Mucosa of rectum (tissue), 2 donors: ENCODE measurements around the gene SLC51B.
A peak's percentile ranks its signal among the peaks of the same experiment; 100 is the strongest.

Experiments
- H3K27ac ChIP-seq, 2 donors: one replicate each; pipeline ENCODE4 v1.7.0; 2013; ENCODE audit warnings: inconsistent platforms in 2 of 2, low read depth in 2 of 2, low read length in 2 of 2
- H3K27me3 ChIP-seq, 2 donors: one replicate each; pipeline ENCODE4 v1.7.0; 2013; ENCODE audit warnings: low read length in 2 of 2; ENCODE audit not compliant: control insufficient read depth in 2 of 2, insufficient read depth in 2 of 2
- H3K36me3 ChIP-seq, 2 donors: one replicate each; pipeline ENCODE4 v1.7.0; 2013; ENCODE audit warnings: low read length in 2 of 2; ENCODE audit not compliant: control insufficient read depth in 2 of 2, insufficient read depth in 2 of 2
- H3K4me1 ChIP-seq, 2 donors: one replicate each; pipeline ENCODE4 v1.7.0; 2013; ENCODE audit warnings: low read length in 2 of 2, mild to moderate bottlenecking in 1 of 2; ENCODE audit not compliant: control insufficient read depth in 2 of 2, insufficient read depth in 2 of 2
- H3K4me3 ChIP-seq, 2 donors: one replicate each; pipeline ENCODE4 v1.7.0; 2013; ENCODE audit warnings: low read length in 2 of 2
- H3K9ac ChIP-seq, 2 donors: one replicate each; pipeline ENCODE4 v1.7.0; 2013; ENCODE audit warnings: low read length in 2 of 2, low read depth in 1 of 2, mild to moderate bottlenecking in 1 of 2
- H3K9me3 ChIP-seq, 2 donors: one replicate each; pipeline ENCODE4 v1.7.0; 2013; ENCODE audit warnings: low read length in 2 of 2; ENCODE audit not compliant: control insufficient read depth in 2 of 2
- donor health status: healthy.
- donor health status: Normal muscosa, but diverticular disease.

Gene SLC51B

GRCh38 chr15:65027593-65027992, 17.6 kb upstream of the SLC51B start:
- no peaks in the 10 kb centered on the region for H3K9me3 ChIP-seq
- H3K4me1 ChIP-seq, result peaks cover 9 to 12% of the 10 kb centered on the region in 2 donors
- H3K4me3 ChIP-seq, result peak overlapping the region in 1 of 2 donors; percentile 93
- H3K27ac ChIP-seq, result no peak overlapping the region
- H3K36me3 ChIP-seq, result peaks cover 15 to 30% of the 10 kb centered on the region in 2 donors
- H3K9ac ChIP-seq, result no peak overlapping the region
- no peaks in the 10 kb centered on the region for H3K27me3 ChIP-seq

DNA sequence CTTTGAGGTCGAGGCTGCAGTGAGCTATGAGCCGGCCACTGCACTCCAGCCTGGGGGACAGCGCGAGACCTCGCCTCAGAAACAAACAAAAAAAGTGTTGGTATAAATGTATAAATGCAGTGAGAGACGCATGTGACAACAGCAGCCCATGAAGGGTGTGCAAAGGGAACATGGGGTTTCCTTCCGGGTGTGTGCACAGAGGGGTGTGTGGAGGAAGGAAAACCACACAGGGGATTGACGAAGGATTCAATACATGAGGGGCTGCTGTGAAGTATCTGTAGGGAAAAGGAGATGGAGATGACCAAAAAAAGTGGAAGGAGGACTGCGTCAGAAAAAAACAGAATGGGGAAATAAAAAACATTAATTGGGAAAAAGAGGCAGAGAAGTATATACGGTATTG, 16.8 kb upstream of the SLC51B start:
- H3K9me3 ChIP-seq, result no peaks in the 10 kb centered on the region
- peaks cover 15 to 28% of the 10 kb centered on the region in 2 donors for H3K36me3 ChIP-seq
- peak overlapping the region; percentile 84 to 93 for H3K4me3 ChIP-seq
- peaks cover 12 to 15% of the 10 kb centered on the region in 2 donors for H3K4me1 ChIP-seq
- peak overlapping the region; percentile 83 to 91 for H3K9ac ChIP-seq
- H3K27me3 ChIP-seq, result no peaks in the 10 kb centered on the region
- peak overlapping the region in 1 of 2 donors; percentile 32 for H3K27ac ChIP-seq

DNA sequence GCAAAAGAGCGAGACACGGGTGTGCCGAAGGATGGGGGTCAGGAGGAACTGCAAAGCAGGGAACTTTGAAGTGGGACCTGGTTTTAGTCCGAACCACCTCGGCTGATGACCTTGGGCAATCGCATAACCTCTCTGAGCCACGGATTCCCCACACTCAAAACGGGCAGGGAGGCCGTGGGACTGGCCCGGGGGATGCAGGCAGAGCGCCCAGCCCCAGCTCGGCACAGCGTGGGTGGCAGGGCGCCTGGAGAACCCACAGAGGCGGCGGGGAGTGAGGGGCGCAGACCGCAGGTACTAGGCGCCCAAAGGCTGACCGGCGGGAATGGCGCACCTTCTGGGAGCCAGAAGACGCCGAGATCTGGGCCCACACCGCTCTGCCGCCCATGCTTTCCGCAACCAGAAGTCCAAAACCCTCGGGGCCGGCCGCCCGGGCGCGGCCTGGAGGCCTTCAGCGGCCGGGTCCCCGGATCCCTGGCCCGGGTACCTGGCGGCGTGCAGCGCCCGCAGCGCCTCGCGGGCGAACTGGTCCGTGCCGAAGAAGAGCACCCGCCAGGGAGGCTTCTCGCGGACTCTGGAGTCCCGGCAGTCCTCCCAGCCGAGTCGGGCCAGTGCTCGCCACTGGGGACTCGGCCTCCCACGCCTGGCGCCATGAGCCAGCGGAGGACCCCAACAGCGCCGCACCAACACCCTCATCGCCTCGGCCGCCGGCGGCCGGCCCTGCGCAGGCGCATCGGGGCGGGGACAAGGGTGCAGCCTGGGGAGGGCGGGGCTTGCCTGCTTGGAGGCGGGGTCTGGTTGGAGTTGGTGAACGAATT, 16.1 kb upstream of the SLC51B start, which contains the start of gene MTFMT:
Gene MTFMT, minus strand, starts transcription at position 719 of the 815 bp plus-strand sequence. Its CDS starts 26 bp downstream, at position 693.
- Histone ChIP-seq H3K4me1 (peaks cover 16 to 18% of the 10 kb centered on the region in 2 donors), H3K27me3 (no peaks in the 10 kb centered on the region), H3K9me3 (no peaks in the 10 kb centered on the region), H3K27ac (peak within 1 kb of the TSS; percentile 63 to 76), H3K9ac (peak within 1 kb of the TSS; percentile 83 to 91), H3K4me3 (peak within 1 kb of the TSS; percentile 84 to 93), H3K36me3 (peaks cover 15 to 21% of the 10 kb centered on the region in 2 donors)

DNA sequence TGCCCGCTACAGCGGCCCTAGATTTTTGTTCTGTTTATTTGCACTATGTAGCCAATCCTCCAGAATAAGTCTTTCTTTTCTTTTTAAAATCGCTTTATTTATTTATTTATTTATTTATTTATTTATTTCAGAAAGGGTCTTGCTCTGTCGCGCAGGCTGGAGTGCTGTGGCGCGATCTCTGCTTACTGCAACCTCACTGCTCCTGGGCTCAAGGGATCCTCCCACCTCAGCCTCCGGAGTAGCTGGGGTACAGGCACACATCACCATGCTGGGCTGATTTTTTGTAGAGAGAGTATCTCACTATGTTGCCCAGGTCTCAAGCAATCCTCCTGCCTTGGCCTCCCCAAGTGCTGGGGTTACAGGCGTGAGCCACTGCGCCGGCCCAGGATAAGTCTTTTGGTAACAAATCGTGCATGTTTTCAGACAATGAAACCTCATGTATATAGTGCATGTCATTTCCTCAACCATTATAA, 15.4 kb upstream of the SLC51B start:
- H3K9me3 ChIP-seq, result no peaks in the 10 kb centered on the region
- H3K4me1 ChIP-seq, result peaks cover 16 to 18% of the 10 kb centered on the region in 2 donors
- no peaks in the 10 kb centered on the region for H3K27me3 ChIP-seq
- H3K27ac ChIP-seq, result no peak overlapping the region
- H3K9ac ChIP-seq, result no peak overlapping the region
- H3K36me3 ChIP-seq, result peaks cover 12 to 15% of the 10 kb centered on the region in 2 donors
- H3K4me3 ChIP-seq, result peak overlapping the region; percentile 84 to 93

GRCh38 chr15:65032801-65033537, 12.2 kb upstream of the SLC51B start:
- H3K9me3 ChIP-seq, result no peaks in the 10 kb centered on the region
- H3K27me3 ChIP-seq, result no peaks in the 10 kb centered on the region
- no peaks in the 10 kb centered on the region for H3K36me3 ChIP-seq
- no peak overlapping the region for H3K27ac ChIP-seq
- peaks cover 14 to 19% of the 10 kb centered on the region in 2 donors for H3K4me1 ChIP-seq
- H3K4me3 ChIP-seq, result peak overlapping the region in 1 of 2 donors; percentile 25
- H3K9ac ChIP-seq, result peak overlapping the region in 1 of 2 donors; percentile 29

GRCh38 chr15:65033659-65034269, 11.4 kb upstream of the SLC51B start:
- H3K27ac ChIP-seq, result no peak overlapping the region
- no peaks in the 10 kb centered on the region for H3K36me3 ChIP-seq
- H3K4me1 ChIP-seq, result peaks cover 7 to 13% of the 10 kb centered on the region in 2 donors
- no peak overlapping the region for H3K4me3 ChIP-seq
- H3K9ac ChIP-seq, result no peak overlapping the region
- no peaks in the 10 kb centered on the region for H3K9me3 ChIP-seq
- no peaks in the 10 kb centered on the region for H3K27me3 ChIP-seq

- Histone ChIP-seq H3K4me3 (no peak overlapping the region), H3K27ac (no peak overlapping the region), H3K4me1 (peaks cover 7 to 13% of the 10 kb centered on the region in 2 donors), H3K36me3 (no peaks in the 10 kb centered on the region), H3K9ac (no peak overlapping the region), H3K27me3 (no peaks in the 10 kb centered on the region), H3K9me3 (no peaks in the 10 kb centered on the region)
Measured at GRCh38 chr15:65034719-65035118, 10.5 kb upstream of the SLC51B start.

GRCh38 chr15:65037309-65037708, 7.9 kb upstream of the SLC51B start:
- Histone ChIP-seq H3K4me1 (peaks cover 15 to 21% of the 10 kb centered on the region in 2 donors), H3K36me3 (no peaks in the 10 kb centered on the region), H3K27me3 (no peaks in the 10 kb centered on the region), H3K9me3 (no peaks in the 10 kb centered on the region), H3K9ac (no peak overlapping the region), H3K4me3 (peak overlapping the region in 1 of 2 donors; percentile 7), H3K27ac (peak overlapping the region; percentile 34 to 43)

DNA sequence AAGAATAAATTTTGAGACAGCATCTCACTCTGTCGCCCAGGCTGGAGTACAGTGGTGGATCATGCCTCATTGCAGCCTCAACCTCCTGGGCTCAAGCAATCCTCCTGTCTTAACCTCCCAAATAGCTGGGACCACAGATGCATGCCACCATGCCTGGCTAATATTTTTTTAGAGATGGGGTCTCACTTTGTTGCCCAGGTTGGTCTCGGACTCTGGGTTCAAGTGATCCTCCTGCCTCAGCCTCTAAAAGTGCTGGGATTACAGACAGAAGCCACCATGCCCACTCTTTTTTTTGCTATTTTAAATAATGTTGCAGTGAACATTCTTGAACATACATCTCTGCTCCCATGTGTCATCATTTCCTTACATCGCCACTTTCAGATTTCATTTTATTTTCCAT, 6.8 kb upstream of the SLC51B start:
- no peak overlapping the region for H3K27ac ChIP-seq
- no peak overlapping the region for H3K9ac ChIP-seq
- no peak overlapping the region for H3K4me3 ChIP-seq
- no peaks in the 10 kb centered on the region for H3K36me3 ChIP-seq
- H3K9me3 ChIP-seq, result no peaks in the 10 kb centered on the region
- no peaks in the 10 kb centered on the region for H3K27me3 ChIP-seq
- peaks cover 22 to 28% of the 10 kb centered on the region in 2 donors for H3K4me1 ChIP-seq
